Measurements from ENCODE around the gene KCNQ1.

DNA sequence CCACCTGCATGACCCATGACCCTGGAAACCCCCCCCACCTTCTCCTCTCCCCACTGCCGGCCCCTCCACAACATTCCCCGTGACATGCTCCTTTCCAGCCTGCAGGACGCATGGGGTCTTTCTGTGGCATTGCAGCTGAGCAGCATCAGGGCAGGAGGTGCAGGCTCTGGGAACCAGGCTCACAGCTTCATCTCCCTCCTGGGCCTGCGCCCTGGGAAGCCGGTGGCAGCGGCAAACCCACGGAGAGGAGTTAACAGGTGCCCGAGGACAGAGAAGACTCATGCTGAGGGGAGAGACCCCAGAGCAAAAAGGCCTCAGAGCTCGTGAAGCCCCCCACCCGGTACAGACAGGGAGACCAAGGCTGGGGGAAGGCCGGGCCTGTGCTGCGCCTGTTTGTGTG lies 408.6 kb downstream of the KCNQ1 start:
- TF ChIP-seq PRMT3 (CRISPR knock-in tag; IDR thresholded peaks at IDR 0.05; ENCODE audit: borderline replicate concordance, low read depth) (no peak), ZNF335 (CRISPR knock-in tag; IDR thresholded peaks at IDR 0.05) (no peak), CTCF (CRISPR knock-in tag; IDR thresholded peaks at IDR 0.05) (no peak), RAD21 (CRISPR knock-in tag; IDR thresholded peaks at IDR 0.05) (no peak), EZH2 (conservative IDR thresholded peaks at IDR 0.05; ENCODE audit: low read depth, low read length) (no peak), FOXA1 (IDR thresholded peaks at IDR 0.05) (no peak), FOXA1 (CRISPR knock-in tag; IDR thresholded peaks at IDR 0.05) (no peak), NFYB (CRISPR knock-in tag; IDR thresholded peaks at IDR 0.05) (no peak), MAX (IDR thresholded peaks at IDR 0.05) (no peak), SMARCC2 (IDR thresholded peaks at IDR 0.05) (no peak), ZNF776 (CRISPR knock-in tag; IDR thresholded peaks at IDR 0.05) (no peak), ELK4 (CRISPR knock-in tag; IDR thresholded peaks at IDR 0.05; ENCODE audit: borderline replicate concordance) (no peak)
- TF ChIP-seq, protein P1, sequence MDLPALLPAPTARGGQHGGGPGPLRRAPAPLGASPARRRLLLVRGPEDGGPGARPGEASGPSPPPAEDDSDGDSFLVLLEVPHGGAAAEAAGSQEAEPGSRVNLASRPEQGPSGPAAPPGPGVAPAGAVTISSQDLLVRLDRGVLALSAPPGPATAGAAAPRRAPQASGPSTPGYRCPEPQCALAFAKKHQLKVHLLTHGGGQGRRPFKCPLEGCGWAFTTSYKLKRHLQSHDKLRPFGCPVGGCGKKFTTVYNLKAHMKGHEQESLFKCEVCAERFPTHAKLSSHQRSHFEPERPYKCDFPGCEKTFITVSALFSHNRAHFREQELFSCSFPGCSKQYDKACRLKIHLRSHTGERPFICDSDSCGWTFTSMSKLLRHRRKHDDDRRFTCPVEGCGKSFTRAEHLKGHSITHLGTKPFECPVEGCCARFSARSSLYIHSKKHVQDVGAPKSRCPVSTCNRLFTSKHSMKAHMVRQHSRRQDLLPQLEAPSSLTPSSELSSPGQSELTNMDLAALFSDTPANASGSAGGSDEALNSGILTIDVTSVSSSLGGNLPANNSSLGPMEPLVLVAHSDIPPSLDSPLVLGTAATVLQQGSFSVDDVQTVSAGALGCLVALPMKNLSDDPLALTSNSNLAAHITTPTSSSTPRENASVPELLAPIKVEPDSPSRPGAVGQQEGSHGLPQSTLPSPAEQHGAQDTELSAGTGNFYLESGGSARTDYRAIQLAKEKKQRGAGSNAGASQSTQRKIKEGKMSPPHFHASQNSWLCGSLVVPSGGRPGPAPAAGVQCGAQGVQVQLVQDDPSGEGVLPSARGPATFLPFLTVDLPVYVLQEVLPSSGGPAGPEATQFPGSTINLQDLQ (CRISPR knock-in tag; IDR thresholded peaks at IDR 0.05): no peak

Data from HepG2 (cell line).